Nephron (organoid): ENCODE measurements around the gene CSN2.
"Not testable (repeated sequence)": the region's sequence is repeated elsewhere in the genome, so short reads cannot be mapped to it uniquely, and the experiment has no call there.

Experiments
- H3K27ac Mint-ChIP-seq, 3 experiments: 2 replicates each; pipeline ENCODE4 v1.8.0; 2020; ENCODE audit warnings: mixed read lengths in 3 of 3, mild to moderate bottlenecking in 2 of 3, moderate library complexity in 1 of 3
- H3K27me3 Mint-ChIP-seq: 2 replicates; pipeline ENCODE4 v1.8.0; 2021; ENCODE audit warnings: low read depth, mild to moderate bottlenecking, moderate library complexity, mixed read lengths
- H3K36me3 Mint-ChIP-seq: 2 replicates; pipeline ENCODE4 v1.8.0; 2020; ENCODE audit warnings: low read depth, mixed read lengths
- H3K4me1 Mint-ChIP-seq: 2 replicates; pipeline ENCODE4 v1.8.0; 2020; ENCODE audit warnings: mixed read lengths
- H3K4me3 Mint-ChIP-seq, 3 experiments: 2 replicates each; pipeline ENCODE4 v1.8.0; 2020; ENCODE audit warnings: mild to moderate bottlenecking in 3 of 3, mixed read lengths in 3 of 3, moderate library complexity in 2 of 3
- H3K9me3 Mint-ChIP-seq: 2 replicates; pipeline ENCODE4 v1.8.0; 2020; ENCODE audit warnings: mixed read lengths
- CTCF ChIP-seq, 3 experiments: fragments of 200-600 bp; sonication (generic); IDR thresholded peaks; one replicate each; pipeline ENCODE4 v1.5.0; 2021; ENCODE audit warnings: antibody characterized with exemption in 3 of 3; ENCODE audit not compliant: unreplicated experiment in 3 of 3

The CSN2 gene

GRCh38 chr4:69970071-69970470 is 4.5 kb upstream of the CSN2 start:
- no peak overlapping the region for H3K27ac Mint-ChIP-seq
- H3K4me3 Mint-ChIP-seq: no peak overlapping the region
- no peak for TF ChIP-seq CTCF (IDR thresholded peaks at IDR 0.05; ENCODE audit: unreplicated experiment in 3 of 3)
- H3K27me3 Mint-ChIP-seq: no peaks in the 10 kb centered on the region
- no peaks in the 10 kb centered on the region for H3K9me3 Mint-ChIP-seq
- H3K36me3 Mint-ChIP-seq: no peaks in the 10 kb centered on the region
- H3K4me1 Mint-ChIP-seq: peaks cover 8% of the 10 kb centered on the region

GRCh38 chr4:69957209-69957608 is 8.3 kb downstream of the CSN2 start:
- H3K9me3 Mint-ChIP-seq: no peaks in the 10 kb centered on the region
- H3K4me1 Mint-ChIP-seq: no peaks in the 10 kb centered on the region
- H3K36me3 Mint-ChIP-seq: no peaks in the 10 kb centered on the region
- H3K4me3 Mint-ChIP-seq: no peak overlapping the region
- H3K27me3 Mint-ChIP-seq: peaks cover 4% of the 10 kb centered on the region
- no peak for TF ChIP-seq CTCF (IDR thresholded peaks at IDR 0.05; ENCODE audit: unreplicated experiment in 3 of 3)
- H3K27ac Mint-ChIP-seq: no peak overlapping the region

GRCh38 chr4:69951602-69952001 is 13.9 kb downstream of the CSN2 start:
- no peak for TF ChIP-seq CTCF (IDR thresholded peaks at IDR 0.05; ENCODE audit: unreplicated experiment in 3 of 3)

GRCh38 chr4:69936566-69936965 is 29.0 kb downstream of the CSN2 start:
- no peaks in the 10 kb centered on the region for H3K36me3 Mint-ChIP-seq
- no peak overlapping the region for H3K27ac Mint-ChIP-seq
- no peaks in the 10 kb centered on the region for H3K4me1 Mint-ChIP-seq
- no peaks in the 10 kb centered on the region for H3K9me3 Mint-ChIP-seq
- H3K27me3 Mint-ChIP-seq: no peaks in the 10 kb centered on the region
- no peak overlapping the region for H3K4me3 Mint-ChIP-seq
- TF ChIP-seq CTCF (IDR thresholded peaks at IDR 0.05; ENCODE audit: unreplicated experiment in 3 of 3): no peak

More at GRCh38 chr4:69951602-69952001, 13.9 kb downstream of the CSN2 start:
- Mint-ChIP-seq H3K27ac (peak overlapping the region in 2 of 3 experiments; percentile 6 to 10), H3K4me3 (no peak overlapping the region), H3K36me3 (no peaks in the 10 kb centered on the region), H3K9me3 (no peaks in the 10 kb centered on the region), H3K4me1 (peaks cover 6% of the 10 kb centered on the region), H3K27me3 (no peaks in the 10 kb centered on the region)

- H3K9me3 Mint-ChIP-seq: no peaks in the 10 kb centered on the region
- H3K36me3 Mint-ChIP-seq: no peaks in the 10 kb centered on the region
- no peaks in the 10 kb centered on the region for H3K4me1 Mint-ChIP-seq
- no peaks in the 10 kb centered on the region for H3K27me3 Mint-ChIP-seq
- H3K4me3 Mint-ChIP-seq: no peak overlapping the region
- no peak overlapping the region for H3K27ac Mint-ChIP-seq
- TF ChIP-seq CTCF (IDR thresholded peaks at IDR 0.05; ENCODE audit: unreplicated experiment in 3 of 3): no peak
These were observed 31.4 kb downstream of the CSN2 start for GRCh38 chr4:69934150-69934549.

- no peak within 1 kb of the TSS for H3K27ac Mint-ChIP-seq
- no peaks in the 10 kb centered on the region for H3K36me3 Mint-ChIP-seq
- TF ChIP-seq CTCF (IDR thresholded peaks at IDR 0.05; ENCODE audit: unreplicated experiment in 3 of 3): no peak
- no peak within 1 kb of the TSS for H3K4me3 Mint-ChIP-seq
- no peaks in the 10 kb centered on the region for H3K27me3 Mint-ChIP-seq
- no peaks in the 10 kb centered on the region for H3K4me1 Mint-ChIP-seq
- H3K9me3 Mint-ChIP-seq: no peaks in the 10 kb centered on the region
These were observed 34.8 kb downstream of the CSN2 start, which contains the start of gene CSN1S1 for GRCh38 chr4:69930768-69931167. CSN1S1 (plus strand) TSS chr4:69931068; CDS start chr4:69932556, 1,488 bp downstream.

GRCh38 chr4:69923782-69924410 is 41.6 kb downstream of the CSN2 start:
- not testable (repeated sequence) for H3K4me1 Mint-ChIP-seq, H3K27me3 Mint-ChIP-seq, H3K9me3 Mint-ChIP-seq, H3K36me3 Mint-ChIP-seq, H3K4me3 Mint-ChIP-seq, H3K27ac Mint-ChIP-seq
